GM18498 (cell line): ENCODE data around the gene UNC119B.

ENCODE experiments used
- ATAC-seq: cut with Tn5 transposase; IDR thresholded peaks from one replicate; pipeline ENCODE4 v1.9.1; 2021; ENCODE audit warnings: mild to moderate bottlenecking, moderate library complexity; ENCODE audit not compliant: unreplicated experiment

UNC119B gene

GRCh38 chr12:120687578-120688289, 22.5 kb upstream of the UNC119B start:
- no peak for ATAC-seq

DNA sequence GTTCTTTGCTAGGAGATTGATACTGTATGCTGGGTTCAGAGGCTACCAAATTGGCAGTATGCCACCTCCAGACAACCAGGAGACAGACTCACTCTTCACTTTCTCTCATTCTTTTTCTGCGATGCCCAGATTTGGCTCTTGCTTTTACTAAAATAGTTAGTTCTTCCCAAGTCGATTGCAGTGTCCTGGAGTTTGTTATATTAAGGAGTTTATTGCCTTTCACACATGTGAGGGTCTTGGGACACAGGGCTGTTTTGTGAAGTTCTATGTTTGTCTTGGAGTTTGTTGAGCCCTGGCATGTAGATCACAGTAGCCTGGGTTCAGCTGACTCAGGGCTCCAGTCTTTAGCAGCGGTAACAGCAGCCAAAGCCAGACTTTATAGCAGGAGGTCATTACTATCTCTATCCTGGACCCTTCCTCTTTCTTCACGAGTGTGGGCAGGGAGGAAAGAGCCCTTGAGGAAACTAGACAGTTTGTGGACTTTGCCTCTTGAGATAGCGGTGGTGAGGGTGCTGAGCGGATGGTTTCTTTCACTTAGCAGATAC, 21.7 kb upstream of the UNC119B start:
- ATAC-seq, result no peak

- no peak for ATAC-seq
Measured at GRCh38 chr12:120689397-120690082, 20.7 kb upstream of the UNC119B start.

DNA sequence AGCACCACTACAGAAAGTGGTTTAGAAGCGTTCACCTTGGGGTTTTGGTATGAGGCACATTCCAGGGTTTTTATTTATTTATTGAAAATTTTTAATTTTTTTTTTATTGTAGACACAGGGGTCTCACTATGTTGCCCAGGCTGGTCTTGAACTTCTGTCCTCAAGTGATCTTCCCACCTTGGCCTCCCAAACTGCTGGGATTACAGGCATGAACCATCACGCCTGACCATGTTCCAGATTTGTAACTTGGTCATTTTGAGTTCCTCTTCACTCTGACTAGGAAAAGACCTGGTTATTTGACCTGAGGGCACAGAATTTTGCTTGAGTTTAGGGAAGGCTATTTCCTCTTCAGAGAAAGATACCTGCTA, 20.2 kb upstream of the UNC119B start:
- no peak for ATAC-seq

DNA sequence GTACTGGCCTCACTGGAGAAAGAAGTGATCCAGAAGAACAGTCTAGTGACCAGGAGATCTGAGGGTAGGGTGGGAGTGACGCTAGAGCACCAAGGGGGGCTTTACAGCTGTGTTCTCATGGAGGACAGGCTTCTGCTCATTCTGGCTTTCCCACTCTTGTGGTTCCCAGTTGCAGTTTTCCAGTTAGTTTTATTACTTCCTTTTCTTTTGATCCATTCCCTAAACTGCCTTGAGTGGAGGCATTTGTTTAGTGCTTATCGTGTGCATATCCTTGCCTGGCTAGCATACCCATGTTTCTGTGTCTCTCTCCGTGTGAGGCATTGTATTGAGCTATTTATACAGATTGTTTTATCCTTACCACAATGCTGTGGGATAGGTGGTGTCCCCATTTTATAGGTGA, 19.3 kb upstream of the UNC119B start:
- ATAC-seq, result no peak

DNA sequence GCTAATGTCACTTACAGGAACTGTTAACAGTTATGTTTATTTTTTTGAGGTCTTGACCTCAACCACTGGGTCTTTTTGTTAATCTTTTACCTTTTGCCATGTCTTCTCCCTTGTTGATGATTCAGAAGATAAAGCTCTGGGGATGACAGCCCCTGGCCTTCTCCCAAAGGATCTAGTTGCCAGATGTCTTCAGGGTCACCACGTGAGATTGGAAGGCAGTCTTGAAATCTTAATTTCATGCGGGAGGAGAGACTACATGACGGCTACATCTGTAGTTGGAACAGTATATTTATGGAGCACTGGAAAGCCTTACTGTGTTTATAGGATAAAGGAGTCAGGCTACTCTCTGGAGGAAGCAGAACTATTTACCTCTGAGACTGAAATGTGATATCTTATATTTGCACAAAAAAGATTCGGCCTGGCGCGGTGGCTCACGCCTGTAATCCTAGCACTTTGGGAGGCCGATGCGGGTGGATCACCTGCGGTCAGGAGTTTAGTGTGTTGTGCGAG, 17.7 kb upstream of the UNC119B start:
- no peak for ATAC-seq

GRCh38 chr12:120693848-120694247, 16.4 kb upstream of the UNC119B start:
- no peak for ATAC-seq

- no peak for ATAC-seq
Measured at GRCh38 chr12:120696626-120697025, 13.6 kb upstream of the UNC119B start.

DNA sequence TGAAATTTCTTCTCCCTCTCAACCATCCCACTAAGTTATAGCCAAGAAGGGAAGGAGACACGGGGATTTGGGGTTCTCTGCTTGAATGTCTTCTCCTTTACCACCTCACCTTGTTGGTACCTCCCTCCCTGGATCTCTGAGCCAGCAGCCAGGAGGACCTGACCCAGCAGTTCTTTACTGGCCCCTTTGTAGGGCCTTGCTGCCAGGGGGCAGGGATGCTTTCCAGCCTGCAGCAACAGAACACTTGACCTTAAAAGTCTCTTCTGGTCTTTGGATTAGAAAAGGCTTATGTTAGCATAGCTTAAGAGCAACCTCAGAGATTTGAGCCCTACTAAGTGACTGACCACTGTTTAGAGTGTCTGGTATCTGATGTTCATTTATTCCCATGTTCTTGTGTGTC, 12.9 kb upstream of the UNC119B start:
- no peak for ATAC-seq

- no peak for ATAC-seq
Measured at GRCh38 chr12:120698665-120699064, 11.6 kb upstream of the UNC119B start.

GRCh38 chr12:120699553-120699952, 10.7 kb upstream of the UNC119B start:
- no peak for ATAC-seq

GRCh38 chr12:120700886-120701285, 9.4 kb upstream of the UNC119B start:
- ATAC-seq, result no peak

GRCh38 chr12:120702637-120703036, 7.6 kb upstream of the UNC119B start:
- ATAC-seq, result no peak

DNA sequence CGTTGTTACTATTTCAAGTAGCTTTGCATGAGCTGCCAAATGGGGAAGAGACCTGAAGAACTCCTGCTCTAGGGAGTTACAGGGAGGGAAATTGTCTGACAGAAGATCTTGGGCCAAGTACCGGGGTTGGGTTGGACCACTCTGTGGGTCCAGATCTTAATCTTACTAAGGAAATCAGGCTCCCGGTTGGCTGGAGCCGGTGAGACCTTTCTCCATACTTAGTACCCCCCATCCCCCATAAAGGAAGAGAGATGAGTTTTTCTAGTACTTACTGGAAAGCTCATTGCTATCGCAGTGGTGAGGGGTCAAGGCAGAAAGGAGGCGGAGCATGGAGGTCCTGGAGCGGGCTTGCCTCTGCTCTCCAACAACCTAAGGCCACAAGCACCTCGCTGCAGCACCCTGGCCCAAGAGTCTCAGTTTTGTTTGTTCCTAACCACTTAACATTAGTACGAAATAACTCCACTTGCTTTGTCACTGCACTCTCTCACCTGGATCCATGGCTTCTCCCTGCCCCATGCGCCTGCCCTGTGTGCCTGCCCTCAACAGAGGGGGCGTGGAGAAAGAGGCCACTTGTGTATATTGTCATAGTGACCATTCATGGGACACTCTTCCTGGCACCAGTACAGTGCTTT, 6.8 kb upstream of the UNC119B start:
- no peak for ATAC-seq

DNA sequence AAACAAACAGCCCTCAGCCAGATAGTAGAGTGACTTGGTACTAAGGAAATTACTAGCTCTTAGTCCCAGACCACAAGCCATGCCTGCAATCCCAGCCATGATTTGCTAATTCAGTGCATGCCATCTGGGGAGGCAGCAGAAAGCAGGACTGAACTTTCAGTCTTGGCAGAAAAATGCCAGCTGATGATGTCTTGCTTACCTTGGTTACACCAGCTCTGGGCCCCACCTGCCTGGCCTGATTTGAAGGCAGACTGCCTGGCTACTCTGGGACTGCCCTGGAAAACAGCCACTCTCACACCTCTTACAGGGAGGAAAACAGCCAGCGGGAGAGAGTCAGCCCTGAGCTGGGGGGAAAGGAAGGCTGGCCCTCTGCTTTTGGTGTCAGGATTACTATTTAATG, 4.6 kb upstream of the UNC119B start:
- ATAC-seq, result no peak

DNA sequence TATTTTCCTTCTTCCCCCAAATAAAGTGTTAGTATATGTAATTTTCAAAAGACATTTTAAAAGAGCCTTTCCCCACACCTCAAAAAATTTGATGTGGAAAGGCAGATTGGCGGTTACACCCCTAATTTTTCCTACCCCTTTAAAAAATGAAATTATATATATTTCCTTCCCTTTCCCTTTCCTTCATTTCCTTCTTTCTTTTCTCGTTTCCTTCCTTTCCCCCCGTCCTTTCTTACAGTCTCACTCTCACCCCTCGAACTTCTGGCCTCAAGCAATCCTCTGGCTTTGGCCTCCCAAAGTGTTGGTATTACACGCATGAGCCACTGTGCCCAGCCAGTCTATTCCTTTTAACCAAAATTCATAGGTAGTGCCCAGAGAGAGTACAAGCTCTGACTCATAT, 4.2 kb upstream of the UNC119B start:
- ATAC-seq, result no peak

GRCh38 chr12:120708651-120709050, 1.6 kb upstream of the UNC119B start:
- no peak for ATAC-seq

DNA sequence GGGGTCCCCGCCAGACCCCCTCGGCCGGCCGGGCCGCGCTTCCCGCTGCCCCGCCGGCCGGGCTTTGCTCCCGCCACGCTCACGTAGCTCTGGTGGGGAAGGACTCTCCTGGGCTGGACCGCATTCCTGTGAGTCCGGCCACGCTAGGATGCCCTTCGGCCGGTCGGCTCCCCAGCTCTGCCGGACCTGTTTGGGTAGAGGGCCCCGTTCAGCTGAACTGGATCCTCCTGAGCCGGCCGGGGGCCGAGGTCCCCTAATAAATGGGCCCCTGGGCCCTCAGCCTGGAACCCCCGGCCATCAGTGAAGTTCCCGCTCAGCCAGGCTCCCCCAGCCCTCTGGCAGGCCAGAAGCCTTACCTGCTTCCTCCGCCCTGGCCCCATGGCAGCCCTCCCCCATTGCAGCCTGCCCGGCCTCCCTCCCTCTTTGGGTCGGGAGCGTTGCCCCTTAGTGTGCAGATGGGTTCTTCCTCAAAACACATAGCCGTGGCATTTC, 593 bp downstream of the UNC119B start:
- peak; percentile 22 for ATAC-seq

- no peak for ATAC-seq
Measured at GRCh38 chr12:120711411-120711810, 1.2 kb downstream of the UNC119B start.

DNA sequence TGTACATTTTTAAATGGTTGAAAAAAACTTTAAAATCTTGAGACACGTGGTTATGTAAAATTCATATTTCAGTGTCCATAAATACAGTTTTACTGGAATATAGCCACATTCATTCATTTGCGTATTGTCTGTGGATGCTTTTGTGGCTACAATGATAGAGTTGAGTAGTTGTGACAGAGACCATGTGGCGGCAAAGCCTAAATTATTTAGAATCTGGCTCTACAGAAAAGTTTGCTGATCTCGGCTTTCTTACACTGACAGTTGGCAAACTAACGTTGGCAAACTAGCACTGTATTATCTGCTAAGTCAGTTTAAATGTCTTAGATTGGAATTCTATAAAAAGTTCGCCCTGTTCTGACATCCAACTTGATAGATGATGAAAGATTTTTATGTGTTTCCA, 2.4 kb downstream of the UNC119B start:
- ATAC-seq, result no peak

- ATAC-seq, result no peak
Measured at GRCh38 chr12:120713861-120714482, 3.7 kb downstream of the UNC119B start.
